HTR-8/SVneo (cell line): ENCODE data around the gene MPDU1.
"Not testable (repeated sequence)": the region's sequence is repeated elsewhere in the genome, so short reads cannot be mapped to it uniquely, and the experiment has no call there.

Experiments used
- DNase-seq: peaks from one replicate; pipeline ENCODE4 v3.0.0; 2011; ENCODE audit warnings: low spot score, mixed read lengths; ENCODE audit not compliant: insufficient read length
- FAIRE-seq: peaks from 2 replicates; lab custom pipeline; 2011; peaks lifted over from hg19 to GRCh38; lab: Jason Lieb, UNC

MPDU1 gene

DNA sequence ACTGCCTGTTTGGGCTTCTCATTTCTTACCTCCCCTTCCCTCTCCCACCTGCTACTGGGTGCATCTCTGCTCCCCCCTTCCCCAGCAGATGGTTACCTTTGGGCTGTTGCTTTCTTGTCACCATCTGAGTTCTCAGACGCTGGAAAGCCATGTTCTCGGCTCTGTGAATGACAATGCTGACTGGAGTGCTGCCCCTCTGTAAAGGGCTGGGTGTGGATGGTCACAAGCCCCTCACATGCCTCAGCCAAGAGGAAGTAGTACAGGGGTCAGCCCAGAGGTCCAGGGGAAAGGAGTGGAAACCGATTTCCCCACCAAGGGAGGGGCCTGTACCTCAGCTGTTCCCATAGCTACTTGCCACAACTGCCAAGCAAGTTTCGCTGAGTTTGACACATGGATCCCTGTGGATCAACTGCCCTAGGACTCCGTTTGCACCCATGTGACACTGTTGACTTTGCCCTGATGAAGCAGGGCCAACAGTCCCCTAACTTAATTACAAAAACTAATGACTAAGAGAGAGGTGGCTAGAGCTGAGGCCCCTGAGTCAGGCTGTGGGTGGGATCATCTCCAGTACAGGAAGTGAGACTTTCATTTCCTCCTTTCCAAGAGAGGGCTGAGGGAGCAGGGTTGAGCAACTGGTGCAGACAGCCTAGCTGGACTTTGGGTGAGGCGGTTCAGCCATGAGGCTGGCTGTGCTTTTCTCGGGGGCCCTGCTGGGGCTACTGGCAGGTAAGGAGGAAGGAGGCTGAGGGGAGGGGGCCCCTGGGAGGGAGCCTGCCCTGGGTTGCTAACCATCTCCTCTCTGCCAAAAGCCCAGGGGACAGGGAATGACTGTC lies 4.4 kb upstream of the MPDU1 start, which contains the start of gene CD68:
Gene CD68, plus strand, starts transcription at position 638 of the 833 bp plus-strand sequence. Its CDS starts 40 bp downstream, at position 678.
- DNase-seq: peak; percentile 83
- peak; percentile 36 for FAIRE-seq

DNA sequence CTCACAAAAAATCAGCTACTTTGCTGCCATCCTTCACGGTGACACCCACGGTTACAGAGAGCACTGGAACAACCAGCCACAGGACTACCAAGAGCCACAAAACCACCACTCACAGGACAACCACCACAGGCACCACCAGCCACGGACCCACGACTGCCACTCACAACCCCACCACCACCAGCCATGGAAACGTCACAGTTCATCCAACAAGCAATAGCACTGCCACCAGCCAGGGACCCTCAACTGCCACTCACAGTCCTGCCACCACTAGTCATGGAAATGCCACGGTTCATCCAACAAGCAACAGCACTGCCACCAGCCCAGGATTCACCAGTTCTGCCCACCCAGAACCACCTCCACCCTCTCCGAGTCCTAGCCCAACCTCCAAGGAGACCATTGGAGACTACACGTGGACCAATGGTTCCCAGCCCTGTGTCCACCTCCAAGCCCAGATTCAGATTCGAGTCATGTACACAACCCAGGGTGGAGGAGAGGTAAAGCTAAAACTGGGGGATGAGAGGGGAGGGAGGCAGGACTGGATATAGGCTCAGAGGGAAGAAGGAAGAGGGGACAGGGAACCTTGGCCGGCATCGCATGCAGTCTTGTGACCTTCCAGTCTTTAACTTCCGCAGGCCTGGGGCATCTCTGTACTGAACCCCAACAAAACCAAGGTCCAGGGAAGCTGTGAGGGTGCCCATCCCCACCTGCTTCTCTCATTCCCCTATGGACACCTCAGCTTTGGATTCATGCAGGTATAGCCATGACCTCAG lies 3.6 kb upstream of the MPDU1 start:
- DNase-seq (no peak), FAIRE-seq (no peak)

DNA sequence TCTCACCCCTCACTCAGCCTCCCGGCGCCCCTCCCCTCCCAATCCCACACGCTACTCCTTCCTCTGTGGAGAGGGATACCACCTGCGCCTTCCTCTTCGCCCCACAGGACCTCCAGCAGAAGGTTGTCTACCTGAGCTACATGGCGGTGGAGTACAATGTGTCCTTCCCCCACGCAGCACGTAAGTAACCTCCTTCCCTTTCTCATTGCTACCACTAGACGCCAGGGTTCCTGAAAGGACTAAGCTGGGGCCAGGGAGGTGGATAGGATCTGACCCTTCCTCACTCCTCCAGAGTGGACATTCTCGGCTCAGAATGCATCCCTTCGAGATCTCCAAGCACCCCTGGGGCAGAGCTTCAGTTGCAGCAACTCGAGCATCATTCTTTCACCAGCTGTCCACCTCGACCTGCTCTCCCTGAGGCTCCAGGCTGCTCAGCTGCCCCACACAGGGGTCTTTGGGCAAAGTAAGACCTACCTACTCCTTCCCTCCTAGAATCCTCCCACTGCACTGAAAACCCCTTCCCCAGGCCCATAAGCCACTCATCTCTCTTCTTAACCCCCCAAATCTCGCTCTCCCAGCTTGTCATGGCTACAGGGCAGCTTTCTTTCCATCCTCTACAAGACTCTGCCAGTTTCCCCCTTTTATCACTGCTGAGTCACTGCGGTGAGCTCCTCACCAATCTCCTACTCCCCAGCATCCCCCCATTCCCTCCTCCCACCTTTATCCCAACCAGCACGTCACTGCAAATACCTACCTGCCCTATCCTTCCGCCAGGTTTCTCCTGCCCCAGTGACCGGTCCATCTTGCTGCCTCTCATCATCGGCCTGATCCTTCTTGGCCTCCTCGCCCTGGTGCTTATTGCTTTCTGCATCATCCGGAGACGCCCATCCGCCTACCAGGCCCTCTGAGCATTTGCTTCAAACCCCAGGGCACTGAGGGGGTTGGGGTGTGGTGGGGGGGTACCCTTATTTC lies 2.8 kb upstream of the MPDU1 start:
- DNase-seq (no peak), FAIRE-seq (no peak)

DNA sequence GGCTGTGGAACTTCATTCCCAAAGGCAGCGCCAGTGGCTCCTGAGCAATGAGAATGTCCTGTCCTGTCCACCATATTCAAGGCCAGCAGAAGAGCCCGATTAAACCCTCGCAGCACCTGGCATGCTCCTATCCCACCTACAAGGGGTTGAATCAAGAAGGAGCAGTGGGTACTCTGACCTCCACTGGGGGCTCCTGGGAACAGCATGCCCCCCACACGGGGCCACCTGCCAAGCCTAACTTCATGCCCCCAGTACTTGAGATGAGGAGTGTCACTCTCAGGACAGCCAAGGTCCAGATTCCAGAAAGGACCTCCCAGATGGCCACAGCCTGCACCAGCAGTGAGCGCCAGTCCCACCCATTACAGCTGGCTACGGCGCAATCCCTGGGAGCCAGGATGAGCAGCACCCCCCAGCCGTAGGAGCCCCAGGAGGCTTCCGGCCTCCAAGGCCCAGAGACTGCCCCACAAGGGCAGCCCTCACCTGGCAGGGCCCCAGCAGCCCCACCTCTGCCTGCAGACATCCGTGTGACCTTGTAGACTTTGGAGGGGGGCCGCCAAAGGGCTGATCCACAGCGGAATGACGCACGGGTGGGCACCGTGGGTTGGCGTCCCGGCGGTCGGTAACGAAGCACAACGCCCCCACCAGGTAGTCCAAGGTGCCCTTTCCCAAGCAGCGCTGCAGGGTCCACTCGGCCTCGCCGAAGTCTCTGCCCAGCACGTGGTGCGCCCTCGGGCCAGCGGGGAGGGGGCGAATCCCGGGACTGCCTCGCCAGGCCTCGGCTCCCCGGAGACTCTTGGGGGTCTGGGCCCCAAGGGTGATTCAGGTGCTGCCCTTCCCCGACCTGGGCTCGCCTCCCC lies 1.0 kb upstream of the MPDU1 start:
- no peak for DNase-seq
- no peak for FAIRE-seq

DNA sequence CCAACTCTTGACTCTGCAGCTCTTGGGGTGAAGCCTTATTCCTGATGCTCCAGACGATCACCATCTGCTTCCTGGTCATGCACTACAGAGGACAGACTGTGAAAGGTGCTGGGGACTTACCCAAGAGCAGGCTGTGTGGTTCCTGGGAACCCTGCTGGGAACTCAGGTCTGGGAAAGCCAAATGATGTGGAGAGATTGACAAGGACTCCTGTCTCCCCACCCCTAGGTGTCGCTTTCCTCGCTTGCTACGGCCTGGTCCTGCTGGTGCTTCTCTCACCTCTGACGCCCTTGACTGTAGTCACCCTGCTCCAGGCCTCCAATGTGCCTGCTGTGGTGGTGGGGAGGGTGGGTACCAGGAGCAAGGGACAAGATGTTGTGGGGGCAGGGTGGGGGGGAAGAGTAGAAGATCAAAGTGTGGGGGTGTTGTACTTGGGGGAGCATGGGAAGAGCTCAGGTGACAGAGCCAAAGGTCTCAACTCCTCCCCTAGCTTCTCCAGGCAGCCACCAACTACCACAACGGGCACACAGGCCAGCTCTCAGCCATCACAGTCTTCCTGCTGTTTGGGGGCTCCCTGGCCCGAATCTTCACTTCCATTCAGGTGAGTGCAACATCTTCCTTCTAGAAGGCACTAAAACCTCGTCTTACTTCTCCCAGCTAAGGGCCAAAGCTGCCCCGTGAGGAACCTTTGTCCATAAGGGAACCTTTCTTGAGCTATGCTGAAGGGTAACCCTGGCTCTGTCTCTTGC lies 3.2 kb downstream of the MPDU1 start:
- FAIRE-seq (peak; percentile 44), DNase-seq (no peak)

DNA sequence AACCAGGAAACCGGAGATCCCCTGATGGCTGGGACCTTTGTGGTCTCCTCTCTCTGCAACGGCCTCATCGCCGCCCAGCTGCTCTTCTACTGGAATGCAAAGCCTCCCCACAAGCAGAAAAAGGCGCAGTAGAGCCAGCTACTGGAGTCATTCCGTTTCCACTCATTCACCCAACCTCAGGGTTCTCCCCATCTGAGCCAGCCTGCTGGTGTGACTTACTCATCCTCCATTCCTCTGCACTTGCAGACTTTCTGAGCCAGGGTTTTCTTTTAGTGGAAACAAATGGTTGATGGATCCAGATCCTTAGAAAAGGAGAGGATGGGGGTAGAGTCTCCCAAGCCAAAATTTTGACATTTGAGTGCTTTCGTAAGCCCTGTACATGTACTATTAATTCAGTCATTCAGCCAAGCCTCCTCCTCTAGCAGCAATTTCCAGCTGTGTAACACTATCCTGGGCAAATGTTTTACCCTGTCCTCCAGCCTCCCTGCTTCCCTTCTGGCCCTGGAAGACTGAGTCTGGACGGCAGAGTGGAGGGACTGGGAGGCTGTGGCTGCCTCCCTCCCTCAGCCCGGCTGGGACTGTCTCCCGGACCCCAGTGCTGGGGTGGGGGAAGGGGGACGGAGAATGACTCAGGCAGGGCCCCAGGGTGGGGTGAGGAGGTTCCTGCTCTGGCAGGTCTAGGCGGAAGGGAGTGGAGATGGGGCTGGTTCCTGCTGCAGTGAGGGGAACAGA lies 3.9 kb downstream of the MPDU1 start:
- FAIRE-seq (peak; percentile 26), DNase-seq (no peak)

DNA sequence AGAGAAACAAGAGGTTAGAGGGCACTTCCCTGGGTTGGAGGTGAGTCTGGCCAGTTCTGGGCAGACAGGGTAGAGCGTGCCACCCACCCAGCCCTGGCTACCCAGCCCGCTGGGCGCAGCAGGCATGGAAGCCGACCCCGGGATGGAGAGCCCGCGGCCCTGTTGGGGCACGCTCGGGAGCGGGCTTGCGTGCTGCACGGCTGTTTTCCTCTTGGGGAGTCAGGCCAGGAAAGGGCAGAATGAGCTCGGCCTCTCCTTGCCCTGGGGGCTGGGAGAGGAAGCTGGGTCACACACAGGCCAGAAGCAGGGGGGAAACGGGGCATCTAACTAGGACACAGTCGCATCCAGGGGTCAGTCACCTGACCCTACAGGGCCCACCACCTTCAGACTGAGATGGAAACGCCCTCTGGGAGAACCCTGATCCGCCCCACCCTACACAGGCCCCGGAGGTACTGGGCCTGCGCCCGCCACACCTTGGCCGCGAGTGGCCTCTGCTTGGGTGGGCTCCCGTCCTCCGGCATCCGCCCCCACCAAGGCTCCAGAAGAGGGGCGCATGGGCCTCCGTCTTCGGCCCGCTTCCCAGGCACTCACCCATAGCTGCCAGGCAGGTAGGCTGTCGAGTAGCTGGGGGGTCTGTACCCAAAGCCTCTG lies 5.0 kb downstream of the MPDU1 start:
- no peak for FAIRE-seq
- no peak for DNase-seq

DNA sequence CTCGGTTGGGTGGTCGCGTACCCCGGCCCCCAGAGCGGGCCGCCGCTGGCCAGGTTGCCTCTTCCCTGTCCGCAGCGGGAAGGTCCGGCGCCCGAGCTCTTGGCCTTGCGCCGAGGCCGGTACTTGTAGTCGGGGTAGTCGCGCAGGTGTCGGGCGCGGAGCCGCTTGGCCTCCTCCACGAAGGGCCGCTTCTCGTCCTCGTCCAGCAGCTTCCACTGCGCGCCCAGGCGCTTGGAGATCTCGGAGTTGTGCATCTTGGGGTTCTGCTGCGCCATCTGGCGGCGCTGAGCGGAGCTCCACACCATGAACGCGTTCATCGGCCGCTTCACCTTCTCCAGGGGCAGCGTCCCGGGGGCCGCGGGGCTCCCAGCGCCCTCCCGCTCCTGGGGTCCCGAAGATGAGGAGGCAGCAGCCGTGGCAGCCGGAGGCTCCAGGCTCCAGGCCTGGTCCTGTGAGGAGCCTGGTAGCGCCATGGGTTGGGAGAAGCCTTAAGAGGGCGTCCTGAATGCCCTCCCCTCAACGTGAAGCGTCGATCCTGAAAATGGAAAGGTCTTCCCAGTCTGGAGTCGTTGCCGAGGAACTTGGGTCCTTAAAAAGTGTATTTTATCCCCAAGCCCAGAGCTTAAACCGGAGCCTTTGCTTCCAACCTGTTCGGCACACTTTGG lies 5.7 kb downstream of the MPDU1 start:
- no peak for DNase-seq
- no peak for FAIRE-seq

DNA sequence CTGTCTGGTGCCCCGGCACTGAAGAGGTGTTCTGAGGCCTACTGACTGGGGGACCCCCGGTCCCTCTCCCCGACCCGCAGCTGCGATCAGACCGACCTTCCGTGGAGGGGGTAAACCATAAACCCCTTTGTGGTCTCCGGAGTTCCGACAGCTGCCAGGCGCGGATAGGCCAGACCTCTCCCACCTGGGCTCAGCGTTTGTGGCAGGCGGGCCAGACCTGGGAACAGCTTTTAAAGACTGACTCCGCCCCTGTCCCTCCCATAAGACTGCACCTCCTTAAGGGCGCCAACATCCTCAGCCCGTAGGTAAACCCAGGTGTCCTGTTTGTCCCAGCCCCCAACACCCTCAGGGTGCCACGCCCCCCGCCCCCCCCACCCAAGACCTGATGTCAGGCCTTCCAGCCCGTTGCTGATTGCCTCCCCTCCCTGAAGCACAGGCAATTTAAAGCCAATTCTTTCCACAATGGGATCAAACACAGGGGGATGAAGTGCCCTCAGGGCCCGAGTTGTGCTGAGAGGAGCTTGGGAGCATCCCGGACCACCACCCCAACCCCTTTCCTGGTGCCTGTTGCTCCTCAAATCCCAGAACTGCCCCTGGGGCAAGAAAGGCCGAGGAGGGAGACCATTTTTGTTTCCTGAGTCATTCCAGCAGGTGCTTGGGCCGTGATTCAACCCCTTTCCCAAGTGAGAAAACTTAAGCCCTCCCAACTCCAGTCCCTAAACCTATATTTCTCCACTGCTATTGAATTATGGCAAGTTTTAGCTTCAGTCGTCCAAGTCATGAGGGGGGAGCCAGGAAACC lies 6.4 kb downstream of the MPDU1 start, which contains the start of gene SOX15:
Gene SOX15, minus strand, starts transcription at position 204 of the 801 bp plus-strand sequence. CDS start 418 bp downstream, outside the sequence.
- DNase-seq: no peak
- FAIRE-seq: no peak

DNA sequence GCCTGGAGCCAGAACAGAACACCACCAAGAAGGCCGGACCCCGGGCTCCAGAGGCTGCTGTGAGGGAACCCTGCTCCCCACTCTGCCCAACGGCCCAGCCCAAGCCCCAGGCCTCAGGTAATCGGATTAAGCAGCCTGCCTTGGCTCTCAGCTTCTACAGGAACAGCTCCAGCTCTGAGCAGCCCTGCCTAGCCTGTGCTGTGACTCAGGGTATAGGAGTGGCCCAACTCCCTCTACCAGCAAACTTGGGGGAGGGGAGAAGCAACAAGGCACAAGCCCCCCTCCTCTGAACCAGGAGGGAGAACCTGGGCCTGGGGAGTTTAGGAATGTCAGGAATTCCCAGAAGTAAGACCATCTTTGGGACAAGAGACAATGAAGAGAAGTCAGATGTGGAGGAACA lies 7.1 kb downstream of the MPDU1 start:
- peak; percentile 54 for FAIRE-seq
- no peak for DNase-seq

DNA sequence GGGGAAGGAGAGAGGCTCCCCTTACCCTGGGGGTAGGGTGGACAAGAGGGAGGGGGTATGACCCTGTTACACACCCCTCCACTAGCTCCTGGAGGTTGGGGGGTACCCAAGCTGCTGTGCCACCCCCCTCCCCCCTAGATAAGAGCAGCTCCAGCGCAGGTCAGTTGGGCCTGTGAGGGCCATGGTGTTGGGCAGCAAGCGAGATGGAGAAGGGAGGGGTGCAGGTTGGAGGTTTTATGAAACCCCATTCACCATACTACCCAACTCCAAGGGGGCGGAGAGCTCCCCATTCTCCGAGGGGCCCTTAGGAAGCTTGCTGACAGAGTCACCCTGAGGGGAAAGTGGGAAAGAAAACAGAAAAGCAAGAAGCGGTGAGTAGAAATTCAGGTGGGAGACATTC lies 7.9 kb downstream of the MPDU1 start:
- DNase-seq (no peak), FAIRE-seq (peak; percentile 52)

DNA sequence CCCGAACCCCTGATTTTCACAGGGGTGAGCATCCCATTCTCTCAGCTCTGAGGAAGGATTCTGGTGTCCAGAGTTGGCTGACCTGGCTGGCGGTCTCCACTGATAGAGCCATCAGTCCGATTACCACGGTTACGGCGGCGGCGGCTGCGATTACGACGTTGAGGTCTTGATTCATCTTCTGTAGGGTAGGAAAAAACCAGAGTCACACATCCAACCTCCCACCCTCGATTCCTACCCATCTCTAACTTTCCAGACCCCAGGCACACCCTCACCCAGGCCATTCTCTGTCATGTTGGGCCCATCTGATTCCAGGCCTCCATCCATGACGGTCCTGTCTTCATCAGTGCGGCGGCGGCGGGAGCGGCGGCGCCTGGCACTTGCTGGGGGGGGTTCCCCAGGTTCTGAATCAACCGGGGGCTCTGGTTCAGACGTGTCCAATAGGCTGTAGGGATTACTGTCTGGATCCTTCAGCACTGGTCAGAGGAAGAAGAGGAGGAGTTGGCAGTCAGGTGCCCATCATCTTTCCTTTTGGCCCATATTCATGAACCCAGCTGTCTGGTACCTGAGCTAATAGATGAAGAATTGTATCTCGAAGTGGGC lies 8.9 kb downstream of the MPDU1 start:
- FAIRE-seq (no peak), DNase-seq (no peak)

DNA sequence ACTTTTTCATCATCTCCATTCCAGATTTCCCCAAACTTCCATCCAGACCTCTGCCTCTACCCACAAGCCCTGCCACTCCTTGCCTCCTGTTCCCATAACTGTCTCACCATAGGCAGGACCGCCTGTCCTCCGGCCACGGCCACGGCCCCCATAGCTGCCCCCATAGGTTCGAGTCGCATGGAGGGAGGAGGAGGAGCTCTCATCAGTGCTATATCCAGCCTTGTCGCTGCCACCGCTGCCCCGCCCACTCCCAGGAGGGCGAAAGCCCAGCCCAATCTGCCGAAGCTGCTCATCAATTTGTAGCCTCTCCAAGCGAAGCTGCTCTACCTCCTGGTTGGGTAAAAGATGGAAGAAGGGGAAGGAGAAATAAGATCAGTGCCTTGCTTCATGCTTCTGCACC lies 9.6 kb downstream of the MPDU1 start:
- no peak for FAIRE-seq
- no peak for DNase-seq

DNA sequence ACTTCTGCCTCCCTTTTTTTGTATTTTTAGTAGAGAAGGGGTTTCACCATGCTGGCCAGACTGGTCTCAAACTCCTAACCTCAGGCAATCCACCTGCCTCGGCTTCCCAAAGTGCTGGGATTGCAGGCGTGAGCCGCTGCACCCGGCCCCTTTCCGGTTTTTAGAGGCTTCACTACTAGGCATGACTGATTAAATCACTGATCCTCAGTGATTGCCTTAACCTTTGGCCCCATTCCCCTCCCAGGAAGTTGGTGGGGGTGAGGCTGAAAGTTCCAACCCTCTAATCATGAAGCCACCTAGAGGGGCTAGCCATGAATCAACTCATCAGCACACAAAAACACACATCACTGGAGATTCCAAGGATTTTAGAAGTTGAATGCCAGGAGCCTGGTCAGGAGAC lies 13.9 kb downstream of the MPDU1 start:
- peak; percentile 38 for FAIRE-seq
- DNase-seq: not testable (repeated sequence)

DNA sequence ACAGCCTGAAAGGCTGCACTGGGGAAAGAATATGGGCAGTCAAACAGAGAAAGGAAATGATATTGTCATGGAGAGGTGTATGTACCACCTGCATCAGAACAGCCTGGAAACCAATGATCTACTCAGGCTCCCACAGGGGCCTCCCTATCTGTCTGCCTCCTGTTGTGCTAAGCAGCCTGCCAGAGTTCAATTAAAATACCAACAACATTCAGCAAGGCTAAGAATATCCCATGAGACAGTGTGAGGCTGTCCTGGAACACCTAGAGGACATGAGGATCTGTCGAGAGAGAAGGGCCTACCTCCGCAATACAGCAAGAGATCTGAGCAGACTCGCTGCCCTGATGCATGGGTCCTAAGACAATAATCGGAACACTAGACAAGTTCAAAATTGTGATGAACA lies 22.6 kb downstream of the MPDU1 start:
- DNase-seq (no peak), FAIRE-seq (no peak)

DNA sequence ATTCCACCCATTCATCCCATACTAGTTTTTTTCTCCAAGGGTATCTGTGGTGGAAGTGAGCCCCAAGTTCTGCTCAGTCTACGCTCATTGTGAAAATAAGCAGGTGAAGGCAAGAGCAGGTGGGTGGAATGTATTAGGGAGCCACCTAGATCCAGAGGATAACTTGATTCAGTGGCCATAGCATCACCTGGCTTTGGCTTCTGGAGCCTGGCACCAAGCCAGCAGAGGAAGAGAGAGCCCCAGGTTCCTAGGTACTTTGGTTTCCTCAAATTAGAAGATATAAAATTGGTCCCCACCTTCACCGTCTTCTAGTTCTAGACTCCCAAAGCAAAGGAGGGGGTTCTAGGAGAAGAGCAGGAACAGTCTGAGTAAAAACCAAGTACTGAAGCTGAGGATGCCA lies 27.0 kb downstream of the MPDU1 start:
- FAIRE-seq (no peak), DNase-seq (no peak)
